ENCODE measurements around the gene TSPAN11.

DNA sequence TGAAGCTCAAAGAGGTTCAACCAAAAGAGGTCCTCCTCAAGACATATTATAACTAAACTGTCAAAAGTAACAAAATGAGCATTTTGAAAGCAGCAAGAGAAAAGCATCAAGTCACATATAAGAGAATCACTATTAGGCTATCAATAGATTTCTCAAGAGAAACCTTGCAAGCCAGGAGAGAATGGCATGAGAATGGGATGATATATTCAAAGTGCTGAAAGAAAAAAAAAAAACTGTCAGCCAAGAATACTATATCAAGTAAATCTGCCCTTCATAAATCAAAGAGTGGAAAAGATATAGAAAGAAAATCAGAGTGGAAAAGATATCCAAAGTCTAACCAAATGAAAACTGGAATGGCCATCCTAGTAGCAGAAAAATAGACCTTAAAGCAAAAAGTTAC lies 39.3 kb upstream of the TSPAN11 start:
- no peak for TF ChIP-seq CTCF (IDR thresholded peaks at IDR 0.05)
- TF ChIP-seq POLR2A (IDR thresholded peaks at IDR 0.05), result no peak

Measured in ovary (tissue), 3 donors.